Right atrium auricular region (tissue), 2 donors: ENCODE measurements around the gene FLOT2. TPM values are rescaled to one million over a fixed set of nuclear protein-coding genes. Genes with fewer than 3 reads are reported as not detected.

Experiments
- DNase-seq: peaks from one replicate; pipeline ENCODE4 v3.0.0-alpha.2; 2019; ENCODE audit warnings: low spot score
- H3K27ac ChIP-seq, 2 donors: fragments of 200-600 bp; sonication (generic); 1 replicate in 1 of 2; 2 replicates in 1 of 2; pipeline ENCODE4 v1.5.1; 2016 to 2019
- H3K27me3 ChIP-seq, 2 donors: fragments of 200-600 bp; sonication (generic); one replicate each; pipeline versions ENCODE4 v1.5.1 to v1.6.0; 2017 to 2019
- H3K36me3 ChIP-seq: fragments of 200-600 bp; sonication (generic); one replicate; pipeline ENCODE4 v1.5.1; 2016
- H3K4me1 ChIP-seq, 2 donors: fragments of 200-600 bp; sonication (generic); one replicate each; pipeline versions ENCODE4 v1.5.1 to v1.6.0; 2017 to 2019
- H3K4me3 ChIP-seq, 2 donors: fragments of 200-600 bp; sonication (generic); 1 replicate in 1 of 2; 2 replicates in 1 of 2; pipeline ENCODE4 v1.5.1; 2017 to 2019; ENCODE audit warnings: mild to moderate bottlenecking in 1 of 2, moderate library complexity in 1 of 2
- H3K9me3 ChIP-seq, 2 donors: fragments of 200-600 bp; sonication (generic); one replicate each; pipeline ENCODE4 v1.5.1; 2019
- CTCF ChIP-seq, 2 donors: fragments of 200-600 bp; sonication (generic); IDR thresholded peaks; one replicate each; pipeline ENCODE4 v1.5.1; 2019; ENCODE audit warnings: antibody characterized with exemption in 2 of 2
- total RNA-seq, 2 donors: library from RNA; depleted of rRNA; stranded (reverse); fragments of >200 nt; gene quantifications; one replicate each; pipeline ENCODE4 v1.1.0, GENCODE V29; 2016

Gene FLOT2
- total RNA-seq, 2 donors from 2014 or later, result 52.8 to 57.7 TPM

- TF ChIP-seq CTCF (IDR thresholded peaks at IDR 0.05), result no peak
- Histone ChIP-seq H3K4me3 (no peak overlapping the region), H3K36me3 (peaks cover 34% of the 10 kb centered on the region), H3K9me3 (no peaks in the 10 kb centered on the region), H3K4me1 (no peaks in the 10 kb centered on the region), H3K27me3 (no peaks in the 10 kb centered on the region), H3K27ac (no peak overlapping the region)
- no peak for DNase-seq
Observed at GRCh38 chr17:28861393-28862203, 35.9 kb downstream of the FLOT2 start.

- peaks cover 0 to 6% of the 10 kb centered on the region in 2 donors for H3K4me1 ChIP-seq
- DNase-seq, result no peak
- H3K9me3 ChIP-seq, result no peaks in the 10 kb centered on the region
- TF ChIP-seq CTCF (IDR thresholded peaks at IDR 0.05), result no peak
- H3K36me3 ChIP-seq, result peaks cover 34% of the 10 kb centered on the region
- H3K4me3 ChIP-seq, result no peak overlapping the region
- H3K27me3 ChIP-seq, result no peaks in the 10 kb centered on the region
- no peak overlapping the region for H3K27ac ChIP-seq
Observed at GRCh38 chr17:28860363-28860808, 37.1 kb downstream of the FLOT2 start.

- Histone ChIP-seq H3K4me3 (no peak overlapping the region), H3K27ac (no peak overlapping the region), H3K4me1 (peaks cover 0 to 9% of the 10 kb centered on the region in 2 donors), H3K36me3 (peaks cover 34% of the 10 kb centered on the region), H3K27me3 (no peaks in the 10 kb centered on the region), H3K9me3 (no peaks in the 10 kb centered on the region)
- TF ChIP-seq CTCF (IDR thresholded peaks at IDR 0.05), result no peak
- no peak for DNase-seq
Observed at GRCh38 chr17:28858801-28859355, 38.7 kb downstream of the FLOT2 start.

GRCh38 chr17:28857905-28858800 is 39.4 kb downstream of the FLOT2 start:
- Histone ChIP-seq H3K4me1 (peaks cover 0 to 9% of the 10 kb centered on the region in 2 donors), H3K27ac (no peak overlapping the region), H3K27me3 (no peaks in the 10 kb centered on the region), H3K9me3 (no peaks in the 10 kb centered on the region), H3K36me3 (peaks cover 34% of the 10 kb centered on the region), H3K4me3 (no peak overlapping the region)
- no peak for TF ChIP-seq CTCF (IDR thresholded peaks at IDR 0.05)
- no peak for DNase-seq

- no peak for TF ChIP-seq CTCF (IDR thresholded peaks at IDR 0.05)
- Histone ChIP-seq H3K4me1 (peaks cover 0 to 9% of the 10 kb centered on the region in 2 donors), H3K27ac (no peak overlapping the region), H3K27me3 (no peaks in the 10 kb centered on the region), H3K4me3 (no peak overlapping the region), H3K9me3 (no peaks in the 10 kb centered on the region), H3K36me3 (peaks cover 34% of the 10 kb centered on the region)
- no peak for DNase-seq
Observed at GRCh38 chr17:28856028-28856574, 41.4 kb downstream of the FLOT2 start.
